GM23248 (cell line): Measurements from ENCODE around the gene CRYBG2.

Experiments
- EZH2 ChIP-seq: fragments of 200-600 bp; sonication (generic); IDR thresholded peaks from 2 replicates; pipeline ENCODE4 v1.6.1; 2018; ENCODE audit warnings: antibody characterized with exemption, mild to moderate bottlenecking; ENCODE audit not compliant: insufficient read depth, poor library complexity, severe bottlenecking
- EZH2phosphoT487 ChIP-seq: fragments of 200-600 bp; sonication (generic); IDR thresholded peaks from 2 replicates; pipeline ENCODE4 v1.6.1; 2018; ENCODE audit warnings: antibody characterized with exemption, moderate library complexity, mild to moderate bottlenecking, low read depth; ENCODE audit not compliant: insufficient read depth

DNA sequence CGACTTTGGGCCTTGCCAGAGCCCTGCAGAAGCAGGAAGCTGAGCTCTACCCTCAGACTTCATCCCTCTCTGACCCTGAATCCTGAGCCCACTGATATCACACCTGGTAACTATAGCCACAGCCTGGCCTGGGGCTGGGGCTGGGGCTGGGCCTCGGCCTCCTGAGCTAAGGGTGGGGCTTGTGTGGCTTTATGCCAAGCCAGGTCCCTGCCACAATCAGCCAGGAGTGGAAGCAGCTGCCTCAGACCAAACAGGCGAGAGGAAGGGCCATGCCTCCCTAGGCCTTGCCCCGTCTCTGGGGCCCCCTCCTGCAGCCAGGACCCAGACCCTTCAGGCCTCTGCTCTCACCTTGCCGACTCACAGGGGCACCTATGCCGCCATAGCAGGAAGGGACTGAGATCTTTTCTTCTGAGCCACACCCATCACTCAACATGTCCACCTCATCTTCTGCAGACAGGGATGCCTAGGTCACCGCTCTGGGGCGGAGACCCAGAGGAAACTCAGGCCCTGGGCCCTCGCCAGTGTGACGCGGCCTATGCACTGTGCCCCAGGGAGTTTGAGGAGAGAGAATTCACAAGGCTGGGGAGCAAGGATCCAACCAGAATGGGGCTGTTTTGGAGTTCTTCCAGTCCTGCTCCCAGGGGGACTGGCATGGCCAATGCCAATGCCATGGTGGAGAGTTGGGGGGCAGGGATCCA lies 53.2 kb downstream of the CRYBG2 start:
- TF ChIP-seq EZH2 (no peak), EZH2phosphoT487 (no peak)
